NCI-H345 (cell line): ENCODE measurements around the gene HES2.
A peak's percentile ranks its signal among the peaks of the same experiment; 100 is the strongest.
"Not testable (repeated sequence)": the region's sequence is repeated elsewhere in the genome, so short reads cannot be mapped to it uniquely, and the experiment has no call there.

Source experiments
- DNase-seq: peaks from one replicate; lab custom pipeline; 2025; lab: John Stamatoyannopoulos, UW

The HES2 gene

GRCh38 chr1:6389971-6390370 is 29.7 kb downstream of the HES2 start:
- DNase-seq, result no peak

- no peak for DNase-seq
These were observed 33.3 kb downstream of the HES2 start for GRCh38 chr1:6386371-6386949.

- peak; percentile 88 for DNase-seq
These were observed 34.1 kb downstream of the HES2 start for GRCh38 chr1:6385488-6386191.

- DNase-seq, result no peak
These were observed 34.8 kb downstream of the HES2 start for GRCh38 chr1:6384962-6385361.

- no peak for DNase-seq
These were observed 35.6 kb downstream of the HES2 start for GRCh38 chr1:6384135-6384534.

GRCh38 chr1:6380037-6380436 is 39.7 kb downstream of the HES2 start:
- no peak for DNase-seq

- no peak for DNase-seq
These were observed 41.5 kb downstream of the HES2 start for GRCh38 chr1:6378096-6378746.

- peak; percentile 93 for DNase-seq
These were observed 45.6 kb downstream of the HES2 start for GRCh38 chr1:6373961-6374720.

- DNase-seq, result not testable (repeated sequence)
These were observed 47.5 kb downstream of the HES2 start for GRCh38 chr1:6372236-6372635.

- DNase-seq, result no peak
These were observed 49.7 kb downstream of the HES2 start for GRCh38 chr1:6370006-6370405.

- no peak for DNase-seq
These were observed 52.2 kb downstream of the HES2 start for GRCh38 chr1:6367381-6368012.

- peak; percentile 24 for DNase-seq
These were observed 54.7 kb downstream of the HES2 start for GRCh38 chr1:6365047-6365446.

GRCh38 chr1:6363085-6363884 is 56.4 kb downstream of the HES2 start:
- peak; percentile 45 for DNase-seq
